ENCODE results near the gene FRMD5.

The FRMD5 gene

GRCh38 chr15:44081026-44082013, 113.8 kb downstream of the FRMD5 start:
- DNase-seq (ENCODE audit: low read depth) = no peak
- TF ChIP-seq, protein P1, sequence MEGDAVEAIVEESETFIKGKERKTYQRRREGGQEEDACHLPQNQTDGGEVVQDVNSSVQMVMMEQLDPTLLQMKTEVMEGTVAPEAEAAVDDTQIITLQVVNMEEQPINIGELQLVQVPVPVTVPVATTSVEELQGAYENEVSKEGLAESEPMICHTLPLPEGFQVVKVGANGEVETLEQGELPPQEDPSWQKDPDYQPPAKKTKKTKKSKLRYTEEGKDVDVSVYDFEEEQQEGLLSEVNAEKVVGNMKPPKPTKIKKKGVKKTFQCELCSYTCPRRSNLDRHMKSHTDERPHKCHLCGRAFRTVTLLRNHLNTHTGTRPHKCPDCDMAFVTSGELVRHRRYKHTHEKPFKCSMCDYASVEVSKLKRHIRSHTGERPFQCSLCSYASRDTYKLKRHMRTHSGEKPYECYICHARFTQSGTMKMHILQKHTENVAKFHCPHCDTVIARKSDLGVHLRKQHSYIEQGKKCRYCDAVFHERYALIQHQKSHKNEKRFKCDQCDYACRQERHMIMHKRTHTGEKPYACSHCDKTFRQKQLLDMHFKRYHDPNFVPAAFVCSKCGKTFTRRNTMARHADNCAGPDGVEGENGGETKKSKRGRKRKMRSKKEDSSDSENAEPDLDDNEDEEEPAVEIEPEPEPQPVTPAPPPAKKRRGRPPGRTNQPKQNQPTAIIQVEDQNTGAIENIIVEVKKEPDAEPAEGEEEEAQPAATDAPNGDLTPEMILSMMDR (IDR thresholded peaks at IDR 0.05; ENCODE audit: control insufficient read depth, insufficient read depth, low read depth, low read length, missing control alignments) = no peak
- no peak overlapping the region for H3K4me3 ChIP-seq (ENCODE audit: control insufficient read depth, low read depth, low read length)

GRCh38 chr15:44075535-44075934, 119.5 kb downstream of the FRMD5 start:
- H3K4me3 ChIP-seq (ENCODE audit: control insufficient read depth, low read depth, low read length) = no peak overlapping the region
- TF ChIP-seq, protein P1 (IDR thresholded peaks at IDR 0.05; ENCODE audit: control insufficient read depth, insufficient read depth, low read depth, low read length, missing control alignments) = no peak
- DNase-seq (ENCODE audit: low read depth) = no peak

GRCh38 chr15:44069489-44069888, 125.6 kb downstream of the FRMD5 start:
- no peak for DNase-seq (ENCODE audit: low read depth)
- TF ChIP-seq, protein P1 (IDR thresholded peaks at IDR 0.05; ENCODE audit: control insufficient read depth, insufficient read depth, low read depth, low read length, missing control alignments) = no peak
- H3K4me3 ChIP-seq (ENCODE audit: control insufficient read depth, low read depth, low read length) = no peak overlapping the region

DNA sequence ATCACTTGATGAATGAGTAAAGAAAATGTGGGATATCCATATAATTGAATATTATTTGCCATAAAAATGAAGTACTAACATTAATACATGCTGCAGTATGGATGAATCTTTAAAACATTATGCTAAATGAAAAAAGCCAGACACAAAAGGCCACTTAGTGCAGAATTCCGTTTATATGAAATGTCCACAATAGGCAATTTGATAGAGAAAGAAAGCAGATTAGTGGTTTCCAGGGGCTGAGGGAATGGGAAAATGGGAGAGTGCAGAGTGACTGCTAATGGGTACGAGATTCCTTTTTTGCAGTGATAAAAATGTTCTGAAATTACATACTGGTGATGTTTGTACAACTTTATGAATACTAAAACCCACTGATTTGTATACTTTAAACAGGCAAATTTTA, 126.7 kb downstream of the FRMD5 start:
- no peak overlapping the region for H3K4me3 ChIP-seq (ENCODE audit: control insufficient read depth, low read depth, low read length)
- no peak for DNase-seq (ENCODE audit: low read depth)
- TF ChIP-seq, protein P1 (IDR thresholded peaks at IDR 0.05; ENCODE audit: control insufficient read depth, insufficient read depth, low read depth, low read length, missing control alignments) = no peak

DNA sequence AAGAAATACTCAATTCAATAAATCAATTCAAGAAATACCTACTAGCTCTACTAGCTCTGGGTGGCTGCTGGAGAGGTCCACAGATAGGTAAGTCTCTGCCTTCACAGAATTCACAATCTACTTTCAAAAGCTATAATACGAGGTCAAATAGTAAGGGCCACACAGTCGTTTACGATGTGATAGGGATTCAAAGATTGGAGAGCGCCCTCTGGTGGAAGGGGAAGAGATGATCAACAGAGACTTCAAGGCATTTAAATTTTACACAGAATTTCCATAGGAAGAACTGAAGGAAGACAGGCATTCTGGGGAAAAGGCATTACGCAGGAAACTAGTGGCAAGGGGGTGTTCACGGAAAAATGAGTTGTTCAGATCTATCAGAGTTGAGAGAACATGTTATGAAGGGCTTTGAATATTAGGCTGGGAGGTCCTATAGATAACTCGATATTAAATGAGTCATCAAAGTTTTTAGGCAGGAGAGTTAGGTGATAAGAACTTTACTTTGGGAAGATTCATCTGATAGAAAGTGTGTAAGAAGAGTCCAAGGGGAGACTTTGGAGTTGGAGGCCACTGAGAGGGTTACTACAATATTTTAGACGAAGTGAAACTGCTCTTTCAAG, 128.8 kb downstream of the FRMD5 start:
- TF ChIP-seq, protein P1 (IDR thresholded peaks at IDR 0.05; ENCODE audit: control insufficient read depth, insufficient read depth, low read depth, low read length, missing control alignments) = peak; percentile 67
- no peak for DNase-seq (ENCODE audit: low read depth)
- H3K4me3 ChIP-seq (ENCODE audit: control insufficient read depth, low read depth, low read length) = no peak overlapping the region

DNA sequence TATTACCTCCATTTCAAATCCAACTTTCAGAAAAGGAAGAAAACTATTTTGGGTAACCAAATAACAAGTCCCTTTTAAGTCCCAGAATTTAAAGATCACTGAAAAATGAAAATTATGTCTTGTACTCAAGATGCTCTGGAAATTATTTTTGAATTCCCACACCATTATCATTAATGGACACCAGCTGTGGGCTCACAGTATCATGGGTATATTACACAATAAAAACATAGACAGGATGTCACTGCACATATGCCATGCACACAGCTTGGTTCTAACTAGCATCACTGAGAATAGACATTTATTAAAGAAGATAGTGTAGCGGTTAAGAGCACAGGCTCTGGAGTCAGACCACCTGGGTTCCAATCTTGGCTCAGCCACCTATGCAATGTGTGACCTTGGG, 130.4 kb downstream of the FRMD5 start:
- TF ChIP-seq, protein P1 (IDR thresholded peaks at IDR 0.05; ENCODE audit: control insufficient read depth, insufficient read depth, low read depth, low read length, missing control alignments) = no peak
- DNase-seq (ENCODE audit: low read depth) = no peak
- no peak overlapping the region for H3K4me3 ChIP-seq (ENCODE audit: control insufficient read depth, low read depth, low read length)
